H9 (cell line): ENCODE measurements around the gene CMSS1. TPM values are rescaled to one million over a fixed set of nuclear protein-coding genes. Genes with fewer than 3 reads are reported as not detected.

Experiments used
- DNase-seq: peaks from one replicate; pipeline ENCODE4 v3.0.0-alpha.2; 2017
- H2AFZ ChIP-seq: one replicate; pipeline ENCODE4 v1.6.1; 2013; ENCODE audit warnings: mild to moderate bottlenecking, low read length, control low read depth, moderate library complexity
- H2AK5ac ChIP-seq: 2 replicates; pipeline ENCODE4 v1.6.1; 2013; ENCODE audit warnings: low read length, control low read depth, mixed read lengths; ENCODE audit not compliant: insufficient read length
- H2BK120ac ChIP-seq: one replicate; pipeline ENCODE4 v1.6.1; 2013; ENCODE audit warnings: low read depth, mild to moderate bottlenecking, low read length, control low read depth, inconsistent platforms; ENCODE audit not compliant: poor library complexity, severe bottlenecking
- H2BK12ac ChIP-seq: 2 replicates; pipeline ENCODE4 v1.6.1; 2013; ENCODE audit warnings: low read length, control low read depth, mixed read lengths, low read depth; ENCODE audit not compliant: insufficient read length
- H2BK15ac ChIP-seq: 2 replicates; pipeline ENCODE4 v1.6.1; 2013; ENCODE audit warnings: low read depth, low read length, control low read depth
- H2BK20ac ChIP-seq: one replicate; pipeline ENCODE4 v1.6.1; 2013; ENCODE audit warnings: low read depth, mild to moderate bottlenecking, low read length, control low read depth, inconsistent platforms; ENCODE audit not compliant: poor library complexity, severe bottlenecking
- H2BK5ac ChIP-seq: 2 replicates; pipeline ENCODE4 v1.6.1; 2013; ENCODE audit warnings: low read length, control low read depth, mixed read lengths; ENCODE audit not compliant: insufficient read length
- H3K14ac ChIP-seq: 2 replicates; pipeline ENCODE4 v1.6.1; 2013; ENCODE audit warnings: low read length, control low read depth; ENCODE audit not compliant: insufficient read depth
- H3K18ac ChIP-seq: 2 replicates; pipeline ENCODE4 v1.6.1; 2013; ENCODE audit warnings: low read depth, mild to moderate bottlenecking, mixed read lengths, low read length, control low read depth; ENCODE audit not compliant: insufficient read length
- H3K23ac ChIP-seq: 2 replicates; pipeline ENCODE4 v1.6.1; 2013; ENCODE audit warnings: low read length, control low read depth, mixed read lengths, low read depth; ENCODE audit not compliant: insufficient read length
- H3K23me2 ChIP-seq: 2 replicates; pipeline ENCODE4 v1.6.1; 2013; ENCODE audit warnings: low read depth, mild to moderate bottlenecking, mixed read lengths, low read length, control low read depth; ENCODE audit not compliant: insufficient read length, poor library complexity, severe bottlenecking
- H3K27ac ChIP-seq: 2 replicates; pipeline ENCODE4 v1.5.1; 2013; ENCODE audit warnings: low read length, control low read depth, mixed read lengths, low read depth; ENCODE audit not compliant: insufficient read length
- H3K27me3 ChIP-seq: 2 replicates; pipeline ENCODE4 v1.6.1; 2013; ENCODE audit warnings: low read length, control low read depth, inconsistent platforms; ENCODE audit not compliant: insufficient read depth
- H3K4ac ChIP-seq: 2 replicates; pipeline ENCODE4 v1.6.1; 2013; ENCODE audit warnings: low read depth, mild to moderate bottlenecking, control low read depth, inconsistent platforms, low read length, moderate library complexity
- H3K4me1 ChIP-seq: 2 replicates; pipeline ENCODE4 v1.6.1; 2013; ENCODE audit warnings: low read length, control low read depth, inconsistent platforms; ENCODE audit not compliant: insufficient read depth
- H3K4me2 ChIP-seq: 2 replicates; pipeline ENCODE4 v1.6.1; 2013; ENCODE audit warnings: low read length, control low read depth, mixed read lengths; ENCODE audit not compliant: insufficient read length, insufficient read depth
- H3K56ac ChIP-seq: 2 replicates; pipeline ENCODE4 v1.6.1; 2013; ENCODE audit warnings: low read depth, mild to moderate bottlenecking, mixed read lengths, low read length, control low read depth; ENCODE audit not compliant: insufficient read length
- H3K79me1 ChIP-seq: 2 replicates; pipeline ENCODE4 v1.6.1; 2013; ENCODE audit warnings: low read depth, mild to moderate bottlenecking, moderate library complexity, low read length, control low read depth, inconsistent platforms; ENCODE audit not compliant: insufficient read depth, poor library complexity, severe bottlenecking
- H3K79me2 ChIP-seq: 2 replicates; pipeline ENCODE4 v1.6.1; 2013; ENCODE audit warnings: low read length, control low read depth, inconsistent platforms; ENCODE audit not compliant: insufficient read depth
- H3K9ac ChIP-seq: 2 replicates; pipeline ENCODE4 v1.6.1; 2013; ENCODE audit warnings: low read length, control low read depth, mixed read lengths; ENCODE audit not compliant: insufficient read length; ENCODE audit errors: extremely low read depth
- H3K9me3 ChIP-seq: one replicate; pipeline ENCODE4 v1.6.1; 2013; ENCODE audit warnings: low read depth, low read length, inconsistent platforms; ENCODE audit not compliant: control insufficient read depth
- H3T11ph ChIP-seq: one replicate; pipeline ENCODE4 v1.6.1; 2013; ENCODE audit warnings: mild to moderate bottlenecking, low read length, control low read depth, inconsistent platforms
- H4K20me1 ChIP-seq: one replicate; pipeline ENCODE4 v1.6.1; 2013; ENCODE audit not compliant: control insufficient read depth, insufficient read length, insufficient read depth
- H4K5ac ChIP-seq: 2 replicates; pipeline ENCODE4 v1.6.1; 2013; ENCODE audit warnings: low read depth, mild to moderate bottlenecking, mixed read lengths, low read length, control low read depth; ENCODE audit not compliant: insufficient read length
- H4K8ac ChIP-seq: replicated peaks from 2 replicates; pipeline ENCODE4 v1.6.1; 2013; ENCODE audit warnings: low read length, control low read depth, mixed read lengths, low read depth; ENCODE audit not compliant: insufficient read length
- H4K91ac ChIP-seq: 2 replicates; pipeline ENCODE4 v1.6.1; 2013; ENCODE audit warnings: low read depth, mild to moderate bottlenecking, moderate library complexity, mixed read lengths, low read length, control low read depth; ENCODE audit not compliant: insufficient read length
- H3K27ac Mint-ChIP-seq, 3 experiments: 2 replicates in 2 of 3; 3 replicates in 1 of 3; pipeline ENCODE4 v1.8.0; 2020 to 2021; ENCODE audit warnings: mixed read lengths in 3 of 3, mild to moderate bottlenecking in 1 of 3, moderate library complexity in 1 of 3
- H3K27me3 Mint-ChIP-seq: 2 replicates; pipeline ENCODE4 v1.8.0; 2021; ENCODE audit warnings: low read depth, mild to moderate bottlenecking, moderate library complexity, mixed read lengths
- H3K36me3 Mint-ChIP-seq, 3 experiments: 2 replicates in 2 of 3; 3 replicates in 1 of 3; pipeline ENCODE4 v1.8.0; 2020 to 2021; ENCODE audit warnings: low read depth in 3 of 3, mixed read lengths in 3 of 3; ENCODE audit not compliant: insufficient read depth in 1 of 3
- H3K4me1 Mint-ChIP-seq, 2 experiments: 2 replicates each; pipeline ENCODE4 v1.8.0; 2020; ENCODE audit warnings: mixed read lengths in 2 of 2
- H3K4me3 Mint-ChIP-seq, 2 experiments: 2 replicates in 1 of 2; 3 replicates in 1 of 2; pipeline ENCODE4 v1.8.0; 2020 to 2021; ENCODE audit warnings: mild to moderate bottlenecking in 2 of 2, mixed read lengths in 2 of 2, moderate library complexity in 1 of 2
- H3K9me3 Mint-ChIP-seq, 2 experiments: 2 replicates in 1 of 2; 3 replicates in 1 of 2; pipeline ENCODE4 v1.8.0; 2020; ENCODE audit warnings: mild to moderate bottlenecking in 2 of 2, mixed read lengths in 2 of 2, moderate library complexity in 1 of 2
- CTCF ChIP-seq: fragments of 200-600 bp; sonication (generic); conservative IDR thresholded peaks from 3 replicates; pipeline ENCODE4 v1.8.0; 2021; ENCODE audit warnings: antibody characterized with exemption, mild to moderate bottlenecking
- WGBS: extraction: QIAGEN DNeasy Blood & Tissue Kit; methylation state at CpG from one replicate; pipeline ENCODE4 v1.1.7; 2013; ENCODE audit warnings: missing lambda C conversion rate, low lambda C conversion rate, mixed read lengths; ENCODE audit not compliant: insufficient read length; ENCODE audit errors: extremely low coverage; 5-methylcytosine and 5-hydroxymethylcytosine counted together
- total RNA-seq: library from RNA; stranded (reverse); gene quantifications from 2 replicates; pipeline ENCODE4 v1.2.1, GENCODE V29; 2021

Gene CMSS1
- total RNA-seq, 1 experiment from 2014 or later, result 61.8 TPM

GRCh38 chr3:100123112-100123511 lies 305.4 kb downstream of the CMSS1 start:
- no peak overlapping the region for H2BK12ac ChIP-seq
- H3K18ac ChIP-seq, result no peak overlapping the region
- H3K27ac ChIP-seq, result no peak overlapping the region
- H3K79me1 ChIP-seq, result no peaks in the 10 kb centered on the region
- no peak overlapping the region for H3K4me2 ChIP-seq
- H2AFZ ChIP-seq, result no peak overlapping the region
- Mint-ChIP-seq H3K9me3 (no peaks in the 10 kb centered on the region), H3K4me1 (peaks cover 16 to 18% of the 10 kb centered on the region in 2 experiments), H3K27me3 (no peaks in the 10 kb centered on the region), H3K36me3 (no peaks in the 10 kb centered on the region), H3K4me3 (no peak overlapping the region), H3K27ac (peak overlapping the region in 2 of 3 experiments; percentile 1 to 25; a peak in 1 of 7 replicates)
- no peak for TF ChIP-seq CTCF
- no peak overlapping the region for H2BK5ac ChIP-seq
- H4K20me1 ChIP-seq, result no peaks in the 10 kb centered on the region
- no peak overlapping the region for H3K23ac ChIP-seq
- H4K8ac ChIP-seq, result no peak overlapping the region
- no peak overlapping the region for H3K56ac ChIP-seq
- peaks cover 4% of the 10 kb centered on the region; the same call in 1 of the 2 replicates for H3K4me1 ChIP-seq
- H3K4ac ChIP-seq, result no peak overlapping the region
- H3K23me2 ChIP-seq, result no peaks in the 10 kb centered on the region
- H3K9me3 ChIP-seq, result no peaks in the 10 kb centered on the region
- no peak overlapping the region for H4K91ac ChIP-seq
- H3K79me2 ChIP-seq, result no peaks in the 10 kb centered on the region
- no peak for DNase-seq
- no peak overlapping the region for H3T11ph ChIP-seq
- no peak overlapping the region for H3K14ac ChIP-seq
- H4K5ac ChIP-seq, result no peak overlapping the region
- no peak overlapping the region for H2BK20ac ChIP-seq
- WGBS, result no CpG with 5 or more reads among the region's 4 CpGs
- no peak overlapping the region for H2BK120ac ChIP-seq
- no peak overlapping the region for H2BK15ac ChIP-seq
- H2AK5ac ChIP-seq, result no peak overlapping the region
- H3K27me3 ChIP-seq, result no peaks in the 10 kb centered on the region
- no peak overlapping the region for H3K9ac ChIP-seq
